ENCODE measurements around the gene PF4V1.
A peak's percentile ranks its signal among the peaks of the same experiment; 100 is the strongest.

The PF4V1 gene

GRCh38 chr4:73868206-73869129 is 15.4 kb downstream of the PF4V1 start:
- peak overlapping the region; percentile 55 for H3K4me3 ChIP-seq (ENCODE audit: low read length)
- peak; percentile 21 for DNase-seq (ENCODE audit: low read depth)
- no peak for TF ChIP-seq CTCF (IDR thresholded peaks at IDR 0.05; ENCODE audit: insufficient read depth, low read depth, low read length, missing control alignments)

- DNase-seq (ENCODE audit: low read depth): peak; percentile 36
- H3K4me3 ChIP-seq (ENCODE audit: low read length): peak within 1 kb of the TSS; percentile 55
- no peak for TF ChIP-seq CTCF (IDR thresholded peaks at IDR 0.05; ENCODE audit: insufficient read depth, low read depth, low read length, missing control alignments)
Observed at GRCh38 chr4:73869130-73870055, 16.3 kb downstream of the PF4V1 start, which contains the start of gene CXCL1. CXCL1 (plus strand) TSS chr4:73869393; CDS start chr4:73869471, 78 bp downstream.

GRCh38 chr4:73870260-73870659 is 17.2 kb downstream of the PF4V1 start:
- no peak for TF ChIP-seq CTCF (IDR thresholded peaks at IDR 0.05; ENCODE audit: insufficient read depth, low read depth, low read length, missing control alignments)
- H3K4me3 ChIP-seq (ENCODE audit: low read length): no peak overlapping the region
- peak; percentile 57 for DNase-seq (ENCODE audit: low read depth)

DNA sequence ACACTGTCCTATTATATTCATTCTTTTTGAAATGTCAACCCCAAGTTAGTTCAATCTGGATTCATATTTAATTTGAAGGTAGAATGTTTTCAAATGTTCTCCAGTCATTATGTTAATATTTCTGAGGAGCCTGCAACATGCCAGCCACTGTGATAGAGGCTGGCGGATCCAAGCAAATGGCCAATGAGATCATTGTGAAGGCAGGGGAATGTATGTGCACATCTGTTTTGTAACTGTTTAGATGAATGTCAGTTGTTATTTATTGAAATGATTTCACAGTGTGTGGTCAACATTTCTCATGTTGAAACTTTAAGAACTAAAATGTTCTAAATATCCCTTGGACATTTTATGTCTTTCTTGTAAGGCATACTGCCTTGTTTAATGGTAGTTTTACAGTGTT is 17.7 kb downstream of the PF4V1 start:
- no peak overlapping the region for H3K4me3 ChIP-seq (ENCODE audit: low read length)
- peak; percentile 30 for DNase-seq (ENCODE audit: low read depth)
- TF ChIP-seq CTCF (IDR thresholded peaks at IDR 0.05; ENCODE audit: insufficient read depth, low read depth, low read length, missing control alignments): no peak

GRCh38 chr4:73871511-73872310 is 18.6 kb downstream of the PF4V1 start:
- H3K4me3 ChIP-seq (ENCODE audit: low read length): no peak overlapping the region
- DNase-seq (ENCODE audit: low read depth): no peak

More at GRCh38 chr4:73871511-73872310, 18.6 kb downstream of the PF4V1 start:
- TF ChIP-seq CTCF (IDR thresholded peaks at IDR 0.05; ENCODE audit: insufficient read depth, low read depth, low read length, missing control alignments): no peak

Data from epithelial cell of esophagus (primary cell).